ENCODE data around the gene TLX2.

Gene TLX2

GRCh38 chr2:74529357-74530238 lies 15.3 kb downstream of the TLX2 start, which contains the start of the genes AUP1 and HTRA2:
Gene AUP1, minus strand, starts transcription at chr2:74529706. Its CDS starts 77 bp downstream, at chr2:74529629.
Gene HTRA2, plus strand, starts transcription at chr2:74529933. Its CDS starts 74 bp downstream, at chr2:74530007.
- in situ Hi-C loops (cut with MboI; ENCODE audit: low pct_unique_long_range_greater_than_20kb, low sequenced_read_pairs, unreplicated experiment), result no loop called here
- TF ChIP-seq CTCF (IDR thresholded peaks at IDR 0.05; ENCODE audit: extremely low read depth, insufficient read depth, missing control alignments), result no peak
- DNase-seq (ENCODE audit: low spot score), result peak; percentile 98

GRCh38 chr2:74530239-74531187 lies 16.3 kb downstream of the TLX2 start:
- DNase-seq (ENCODE audit: low spot score), result peak; percentile 89
- in situ Hi-C loops (cut with MboI; ENCODE audit: low pct_unique_long_range_greater_than_20kb, low sequenced_read_pairs, unreplicated experiment), result no loop called here
- TF ChIP-seq CTCF (IDR thresholded peaks at IDR 0.05; ENCODE audit: extremely low read depth, insufficient read depth, missing control alignments), result no peak

GRCh38 chr2:74531666-74532065 lies 17.4 kb downstream of the TLX2 start:
- in situ Hi-C loops (cut with MboI; ENCODE audit: low pct_unique_long_range_greater_than_20kb, low sequenced_read_pairs, unreplicated experiment), result no loop called here
- TF ChIP-seq CTCF (IDR thresholded peaks at IDR 0.05; ENCODE audit: extremely low read depth, insufficient read depth, missing control alignments), result no peak
- no peak for DNase-seq (ENCODE audit: low spot score)

GRCh38 chr2:74532222-74532621 lies 18.0 kb downstream of the TLX2 start:
- DNase-seq (ENCODE audit: low spot score), result peak; percentile 62
- in situ Hi-C loops (cut with MboI; ENCODE audit: low pct_unique_long_range_greater_than_20kb, low sequenced_read_pairs, unreplicated experiment), result no loop called here
- peak; percentile 45 for TF ChIP-seq CTCF (IDR thresholded peaks at IDR 0.05; ENCODE audit: extremely low read depth, insufficient read depth, missing control alignments)

- no peak for TF ChIP-seq CTCF (IDR thresholded peaks at IDR 0.05; ENCODE audit: extremely low read depth, insufficient read depth, missing control alignments)
- in situ Hi-C loops (cut with MboI; ENCODE audit: low pct_unique_long_range_greater_than_20kb, low sequenced_read_pairs, unreplicated experiment), result no loop called here
- DNase-seq (ENCODE audit: low spot score), result no peak
Observed at GRCh38 chr2:74533464-74533863, 19.2 kb downstream of the TLX2 start.

GRCh38 chr2:74534411-74534810 lies 20.2 kb downstream of the TLX2 start:
- no peak for DNase-seq (ENCODE audit: low spot score)
- TF ChIP-seq CTCF (IDR thresholded peaks at IDR 0.05; ENCODE audit: extremely low read depth, insufficient read depth, missing control alignments), result no peak
- in situ Hi-C loops (cut with MboI; ENCODE audit: low pct_unique_long_range_greater_than_20kb, low sequenced_read_pairs, unreplicated experiment), result no loop called here
